HL-60/S4 treated with phorbol 12-myristate 13-acetate at 8.2 ng/mL for 4 days and 3 days (cell line): ENCODE data around the gene CTCF.
"Not testable (repeated sequence)": the region's sequence is repeated elsewhere in the genome, so short reads cannot be mapped to it uniquely, and the experiment has no call there.

Source experiments
- in situ Hi-C: fragments of 300-500 bp; cut with MboI; formaldehyde crosslinking; loops from 2 replicates; pipeline ENCODE4 v1.15.0; 2022; ENCODE audit warnings: low sequenced_read_pairs

Gene CTCF

GRCh38 chr16:67562526-67562917, at the start of gene CTCF:
Gene CTCF, plus strand, starts transcription at chr16:67562526. Its CDS starts 48,307 bp downstream, at chr16:67610833.
- in situ Hi-C loops = no loop called here

- in situ Hi-C loops = not testable (repeated sequence)
Measured at GRCh38 chr16:67513892-67514291, 48.4 kb upstream of the CTCF start.

GRCh38 chr16:67514382-67514828, 47.9 kb upstream of the CTCF start:
- in situ Hi-C loops = no loop called here

GRCh38 chr16:67516296-67517154, 45.8 kb upstream of the CTCF start:
- in situ Hi-C loops = no loop called here

- in situ Hi-C loops = no loop called here
Measured at GRCh38 chr16:67517155-67517445, 45.2 kb upstream of the CTCF start.

- in situ Hi-C loops = no loop called here
Measured at GRCh38 chr16:67517661-67518423, 44.5 kb upstream of the CTCF start.

- in situ Hi-C loops = no loop called here
Measured at GRCh38 chr16:67518676-67519075, 43.6 kb upstream of the CTCF start.

GRCh38 chr16:67519242-67519641, 43.1 kb upstream of the CTCF start:
- in situ Hi-C loops = no loop called here

GRCh38 chr16:67521095-67521804, 41.1 kb upstream of the CTCF start:
- in situ Hi-C loops = no loop called here

- in situ Hi-C loops = no loop called here
Measured at GRCh38 chr16:67525176-67525860, 37.0 kb upstream of the CTCF start.

GRCh38 chr16:67526149-67526791, 36.1 kb upstream of the CTCF start:
- in situ Hi-C loops = no loop called here

- in situ Hi-C loops = no loop called here
Measured at GRCh38 chr16:67528222-67528869, 34.0 kb upstream of the CTCF start, which contains the start of gene RIPOR1. Gene RIPOR1, plus strand, starts transcription at chr16:67528829. Its CDS starts 9,618 bp downstream, at chr16:67538447.

- in situ Hi-C loops = no loop called here
Measured at GRCh38 chr16:67528870-67529581, 33.3 kb upstream of the CTCF start.

GRCh38 chr16:67529582-67530012, 32.7 kb upstream of the CTCF start:
- in situ Hi-C loops = no loop called here

GRCh38 chr16:67530013-67530939, 32.0 kb upstream of the CTCF start:
- in situ Hi-C loops = no loop called here

GRCh38 chr16:67531247-67531646, 31.1 kb upstream of the CTCF start:
- in situ Hi-C loops = no loop called here

GRCh38 chr16:67533024-67533560, 29.2 kb upstream of the CTCF start:
- in situ Hi-C loops = no loop called here

GRCh38 chr16:67533987-67534386, 28.3 kb upstream of the CTCF start:
- in situ Hi-C loops = not testable (repeated sequence)
